ENCODE measurements around the gene SYT8.

SYT8 gene

GRCh38 chr11:1832211-1832919 is 2.4 kb upstream of the SYT8 start:
- DNase-seq (ENCODE audit: insufficient read length, low spot score) = peak; percentile 78

DNA sequence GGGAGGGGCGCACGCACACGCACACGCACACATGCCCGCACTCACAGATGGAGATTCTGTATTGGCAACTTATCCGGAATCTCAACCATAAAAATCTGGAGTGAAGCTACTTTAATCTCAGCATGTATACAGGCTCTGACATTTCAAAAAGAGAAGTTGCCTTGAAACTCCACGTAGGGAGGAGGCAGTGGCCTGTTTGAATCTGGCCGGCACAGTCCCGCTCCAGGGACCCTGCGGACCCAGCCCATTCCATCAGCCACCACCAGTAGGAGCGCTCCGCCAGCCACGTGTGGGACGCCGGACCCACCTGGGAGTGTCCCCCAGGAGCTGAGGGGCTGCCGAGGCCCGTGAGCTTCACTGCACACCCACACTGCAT is 1.9 kb upstream of the SYT8 start:
- DNase-seq (ENCODE audit: insufficient read length, low spot score) (no peak), FAIRE-seq (no peak)
- no peak for TF ChIP-seq POLR2A (IDR thresholded peaks at IDR 0.05; ENCODE audit: low read depth, low read length)

More at GRCh38 chr11:1832211-1832919, 2.4 kb upstream of the SYT8 start:
- FAIRE-seq = no peak
- no peak for TF ChIP-seq POLR2A (IDR thresholded peaks at IDR 0.05; ENCODE audit: low read depth, low read length)

DNA sequence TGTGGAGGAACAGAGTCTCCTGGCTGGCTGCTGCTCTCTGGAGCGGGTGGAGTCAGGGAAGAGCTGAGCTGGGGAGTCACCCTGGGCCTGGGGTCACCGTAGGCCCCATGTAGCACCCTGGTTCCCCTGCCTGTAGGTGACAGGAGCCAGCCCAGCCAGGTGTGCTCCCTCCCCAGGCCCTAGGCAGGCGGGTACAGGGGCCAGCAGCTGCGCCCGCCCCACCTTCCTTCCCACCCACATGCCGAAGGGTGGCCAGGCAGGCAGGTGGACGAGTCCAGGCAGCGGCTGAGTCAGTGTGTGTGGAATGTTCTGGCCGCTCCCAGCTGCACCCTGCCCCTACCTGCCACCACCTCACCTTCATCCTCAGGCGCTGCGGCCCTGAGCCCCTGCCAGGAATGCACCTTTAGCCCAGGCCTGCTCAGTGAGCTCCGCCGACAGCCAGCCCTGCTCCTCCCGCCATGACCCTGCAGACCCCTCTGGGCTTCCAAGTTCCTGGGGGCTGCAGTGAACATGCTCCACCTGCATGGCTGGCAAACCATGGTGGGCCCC is 654 bp upstream of the SYT8 start:
- no peak for FAIRE-seq
- no peak for TF ChIP-seq POLR2A (IDR thresholded peaks at IDR 0.05; ENCODE audit: low read depth, low read length)
- no peak for DNase-seq (ENCODE audit: insufficient read length, low spot score)

DNA sequence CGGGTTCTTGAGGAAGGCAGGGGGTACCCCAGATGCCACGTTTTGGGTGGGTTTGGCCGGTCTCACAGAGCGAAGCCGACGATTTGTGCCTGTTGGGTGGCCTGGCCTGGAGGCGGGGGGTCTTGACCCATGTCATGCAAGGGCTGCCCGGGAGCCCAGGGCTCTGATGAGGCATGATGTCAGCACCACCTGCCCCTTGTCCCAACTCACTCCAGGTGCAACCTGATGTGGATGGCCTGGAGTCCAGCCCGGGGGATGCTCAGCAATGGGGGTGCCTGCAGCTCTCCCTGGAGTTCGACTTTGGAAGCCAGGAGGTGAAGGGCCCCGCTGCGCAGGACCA is 851 bp downstream of the SYT8 start:
- no peak for TF ChIP-seq POLR2A (IDR thresholded peaks at IDR 0.05; ENCODE audit: low read depth, low read length)
- DNase-seq (ENCODE audit: insufficient read length, low spot score) (no peak), FAIRE-seq (no peak)

- DNase-seq (ENCODE audit: insufficient read length, low spot score) = no peak
- TF ChIP-seq POLR2A (IDR thresholded peaks at IDR 0.05; ENCODE audit: low read depth, low read length) = no peak
- no peak for FAIRE-seq
Observed at GRCh38 chr11:1836011-1836945, 1.5 kb downstream of the SYT8 start.

DNA sequence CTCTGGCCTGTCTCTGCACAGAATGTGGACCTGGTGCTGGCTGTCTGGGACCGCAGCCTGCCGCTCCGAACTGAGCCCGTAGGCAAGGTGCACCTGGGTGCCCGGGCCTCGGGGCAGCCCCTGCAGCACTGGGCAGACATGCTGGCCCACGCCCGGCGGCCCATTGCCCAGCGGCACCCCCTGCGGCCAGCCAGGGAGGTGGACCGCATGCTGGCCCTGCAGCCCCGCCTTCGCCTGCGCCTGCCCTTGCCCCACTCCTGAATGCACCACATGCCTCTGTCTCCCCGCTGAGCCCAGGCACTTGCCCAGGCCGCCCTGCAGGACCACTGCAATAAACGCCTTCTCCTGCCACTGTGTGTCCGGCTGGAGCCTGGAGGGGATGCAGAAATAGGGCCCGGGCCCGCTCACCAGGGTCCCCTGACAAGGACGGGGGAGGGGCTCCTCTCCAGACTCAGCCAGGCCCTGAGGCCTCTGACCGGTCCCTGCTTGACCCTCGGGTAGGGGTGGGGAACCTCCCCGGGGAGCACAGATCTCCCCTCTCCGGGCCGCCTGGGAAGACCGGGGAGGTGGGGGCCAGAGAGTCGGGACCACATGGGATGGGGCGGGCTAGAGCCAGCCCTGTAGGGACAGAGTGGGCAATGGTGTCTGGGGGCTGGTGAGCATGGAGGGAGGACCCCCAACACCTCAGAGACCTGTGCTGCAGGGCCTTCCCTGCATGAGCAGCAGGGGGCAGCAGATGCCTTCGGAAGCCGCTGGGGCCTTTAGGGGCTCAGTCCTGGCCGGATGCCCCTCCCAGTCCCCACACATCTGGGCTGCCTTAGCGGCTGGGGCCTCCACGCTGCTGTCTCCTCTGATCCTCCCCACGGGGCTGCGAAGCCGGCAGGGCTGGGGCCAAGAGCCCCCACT is 2.6 kb downstream of the SYT8 start:
- DNase-seq (ENCODE audit: insufficient read length, low spot score) (peak; percentile 91), FAIRE-seq (no peak)
- no peak for TF ChIP-seq POLR2A (IDR thresholded peaks at IDR 0.05; ENCODE audit: low read depth, low read length)

DNA sequence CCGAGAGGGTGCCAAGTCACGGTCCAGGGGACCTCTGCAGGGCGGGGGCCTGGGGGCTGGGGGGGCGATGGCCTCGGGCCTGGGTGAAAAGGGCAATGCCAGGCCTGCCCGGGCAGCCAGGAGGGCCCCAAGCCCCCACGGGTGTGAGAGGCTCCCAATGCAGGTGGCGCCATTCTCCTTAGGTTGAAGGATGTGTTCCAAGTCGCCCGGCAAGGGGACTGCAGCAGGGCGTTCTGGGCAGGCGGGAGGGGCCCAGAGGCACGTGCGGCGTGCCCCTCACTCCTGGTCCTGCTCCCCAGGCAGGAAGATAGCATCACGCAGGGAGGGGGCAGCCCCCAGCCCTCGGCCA is 3.3 kb downstream of the SYT8 start:
- no peak for TF ChIP-seq POLR2A (IDR thresholded peaks at IDR 0.05; ENCODE audit: low read depth, low read length)
- DNase-seq (ENCODE audit: insufficient read length, low spot score) (no peak), FAIRE-seq (no peak)

DNA sequence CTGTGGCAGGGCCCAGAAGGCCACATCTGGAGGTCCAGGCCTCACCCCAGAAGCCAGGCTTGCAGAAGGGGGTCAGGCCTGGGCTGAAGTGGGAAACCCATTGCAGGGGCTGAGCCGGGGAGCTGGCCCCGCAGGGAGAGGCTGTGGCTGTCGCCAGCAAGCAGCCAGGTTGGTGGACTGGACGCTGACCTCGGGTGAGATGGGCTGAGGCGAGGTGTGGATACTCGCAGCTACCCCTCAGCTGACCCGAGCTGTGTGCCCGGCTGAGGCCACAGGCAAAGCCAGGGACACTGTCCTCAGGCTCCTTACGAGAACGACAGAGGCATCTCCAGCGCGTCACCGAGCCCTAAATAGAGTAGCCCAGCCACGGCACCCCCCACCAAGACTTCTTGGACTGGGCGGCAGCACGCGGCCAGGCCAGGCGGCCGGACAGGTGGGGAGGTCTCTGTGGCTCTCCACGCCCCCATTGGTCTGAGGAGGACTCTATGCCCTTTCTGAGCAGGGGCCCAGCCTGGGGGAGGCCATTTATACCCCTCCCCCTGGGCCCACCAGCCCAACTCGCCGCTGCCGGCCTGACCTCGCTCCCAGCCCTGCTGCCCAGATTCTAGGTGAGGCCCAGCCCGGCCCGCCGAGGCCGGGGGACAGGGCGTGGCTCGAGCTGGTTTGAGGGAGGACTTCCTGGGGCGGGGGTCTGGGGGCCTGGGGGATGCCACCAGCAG is 3.8 kb downstream of the SYT8 start, which contains the start of gene TNNI2:
Gene TNNI2, plus strand, starts transcription at position 556 of the 719 bp plus-strand sequence. CDS start 716 bp downstream, outside the sequence.
- no peak for TF ChIP-seq POLR2A (IDR thresholded peaks at IDR 0.05; ENCODE audit: low read depth, low read length)
- no peak for DNase-seq (ENCODE audit: insufficient read length, low spot score)
- no peak for FAIRE-seq

GRCh38 chr11:1839204-1839923 is 4.6 kb downstream of the SYT8 start:
- no peak for DNase-seq (ENCODE audit: insufficient read length, low spot score)
- FAIRE-seq = no peak
- TF ChIP-seq POLR2A (IDR thresholded peaks at IDR 0.05; ENCODE audit: low read depth, low read length) = no peak

DNA sequence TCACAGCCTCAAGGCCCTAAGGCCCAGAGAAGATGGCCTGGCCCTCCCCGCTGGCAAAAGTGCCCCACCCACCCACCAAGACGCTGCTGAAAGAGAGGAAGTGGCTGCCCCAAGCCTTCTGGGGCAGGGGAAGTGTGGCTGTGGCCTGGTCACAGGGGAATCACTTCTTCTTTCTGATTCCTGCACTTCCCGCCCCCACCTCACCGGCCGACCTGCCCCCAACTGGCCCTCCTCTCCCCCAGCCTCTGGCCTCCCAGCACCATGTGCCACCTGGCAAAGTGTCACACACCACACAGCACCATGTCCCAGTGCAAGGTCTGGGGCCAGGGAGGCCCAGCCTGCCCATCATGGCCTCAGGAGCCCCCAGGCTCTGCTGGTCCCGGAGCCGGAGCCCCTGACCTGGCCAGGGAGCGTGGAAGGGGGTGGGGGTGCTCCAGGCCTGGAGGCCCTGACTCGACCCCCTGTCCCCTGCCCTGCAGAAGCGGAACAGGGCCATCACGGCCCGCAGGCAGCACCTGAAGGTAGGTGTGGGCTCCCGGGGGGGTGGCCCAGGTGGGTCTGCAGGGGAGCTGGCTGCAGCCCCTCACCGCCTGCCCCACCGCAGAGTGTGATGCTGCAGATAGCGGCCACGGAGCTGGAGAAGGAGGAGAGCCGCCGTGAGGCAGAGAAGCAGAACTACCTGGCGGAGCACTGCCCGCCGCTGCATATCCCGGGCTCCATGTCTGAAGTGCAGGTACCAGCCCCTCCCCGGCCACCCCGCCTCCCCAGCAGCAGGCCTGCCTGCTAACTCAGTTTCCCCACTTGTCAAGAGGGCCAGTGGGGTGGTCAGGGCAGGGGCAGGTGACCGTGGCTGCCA is 5.4 kb downstream of the SYT8 start:
- no peak for FAIRE-seq
- DNase-seq (ENCODE audit: insufficient read length, low spot score) = no peak
- no peak for TF ChIP-seq POLR2A (IDR thresholded peaks at IDR 0.05; ENCODE audit: low read depth, low read length)

GRCh38 chr11:1840780-1841480 is 6.1 kb downstream of the SYT8 start:
- FAIRE-seq (no peak), DNase-seq (ENCODE audit: insufficient read length, low spot score) (no peak)
- no peak for TF ChIP-seq POLR2A (IDR thresholded peaks at IDR 0.05; ENCODE audit: low read depth, low read length)
